ENCODE results near the gene MFNG. TPM values are rescaled to one million over a fixed set of nuclear protein-coding genes. Genes with fewer than 3 reads are reported as not detected.

MFNG gene
- polyA plus RNA-seq, 5 donors: 13.5 to 25.9 (median 20.4) TPM

DNA sequence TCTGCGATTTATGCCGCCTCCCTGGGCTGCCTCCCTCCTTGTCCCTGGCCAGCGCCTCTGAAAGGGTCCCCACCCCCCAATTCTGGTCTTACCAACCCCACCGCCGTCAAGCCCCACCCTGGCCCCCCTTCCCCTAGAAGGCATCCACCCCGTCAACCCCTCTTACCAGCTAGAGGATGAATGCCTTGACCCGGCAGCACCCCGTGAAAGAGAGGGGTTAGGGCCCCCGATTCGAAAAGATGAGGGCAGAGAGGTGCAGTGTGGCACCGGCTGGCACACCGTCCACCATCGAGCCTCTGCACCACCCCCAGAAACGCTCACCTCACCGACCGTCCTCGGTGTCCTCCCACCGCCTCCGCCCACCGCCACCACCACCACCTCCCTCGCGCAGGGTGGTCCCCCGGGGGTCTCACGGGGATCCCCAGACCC is 59.5 kb downstream of the MFNG start:
- no peak for DNase-seq

DNA sequence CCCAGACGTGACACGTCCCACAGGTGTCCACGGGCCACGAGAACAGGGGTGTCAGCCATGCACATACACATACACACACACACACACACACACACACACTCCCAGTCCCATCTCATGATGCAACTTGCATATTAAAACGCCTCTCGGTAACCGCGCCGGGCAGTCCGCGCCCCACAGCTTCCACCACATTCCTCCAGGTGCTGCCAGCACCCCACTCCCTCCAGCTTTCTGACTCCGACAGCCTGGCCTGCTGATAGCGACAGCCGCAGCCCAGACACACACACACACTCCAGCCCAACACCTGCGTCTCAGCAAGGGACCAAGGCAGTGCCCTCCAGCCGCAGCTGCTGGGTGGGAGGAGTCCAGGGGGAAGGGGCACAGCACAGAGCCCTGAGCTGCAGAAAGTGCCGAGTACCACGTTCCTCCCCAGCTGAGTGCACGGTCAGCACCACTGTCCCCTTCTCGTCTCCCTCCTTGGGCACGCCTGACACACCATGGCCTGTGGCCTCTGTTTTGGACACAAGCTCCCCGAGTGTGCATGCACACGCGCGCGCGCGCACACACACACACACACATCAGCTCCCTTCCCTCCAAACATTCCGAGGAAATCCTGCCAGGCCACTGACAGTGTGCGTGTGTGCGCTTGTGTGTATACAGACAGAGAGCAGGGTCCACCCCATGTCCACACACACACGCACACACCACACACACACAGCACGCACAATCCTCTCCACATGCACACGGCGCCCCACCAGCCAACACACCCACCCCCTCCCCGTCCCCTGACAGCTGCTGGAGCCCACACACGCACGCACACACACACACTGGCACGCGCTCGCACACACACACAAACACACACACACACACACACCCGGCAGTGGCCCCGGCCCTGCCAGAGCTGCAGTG is 60.1 kb downstream of the MFNG start:
- no peak for DNase-seq

DNA sequence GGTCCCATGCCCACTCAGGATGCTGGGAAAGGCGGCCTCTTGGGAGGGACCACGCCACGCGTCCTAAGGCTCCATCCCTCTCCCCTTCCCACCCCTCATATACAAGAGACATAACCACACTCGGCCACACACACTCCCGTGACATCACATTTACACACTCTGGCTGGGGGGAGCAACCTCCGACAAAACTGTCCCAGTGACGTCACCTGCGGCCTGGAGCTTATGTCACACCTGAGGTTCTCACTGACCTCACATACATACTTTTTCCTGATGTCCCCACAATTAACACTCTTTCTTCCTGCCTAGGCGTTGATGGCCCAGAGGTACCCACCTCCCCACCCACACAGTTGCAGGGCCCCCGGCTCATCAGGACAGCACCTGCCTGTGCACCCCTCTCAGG is 60.8 kb downstream of the MFNG start:
- DNase-seq: no peak

DNA sequence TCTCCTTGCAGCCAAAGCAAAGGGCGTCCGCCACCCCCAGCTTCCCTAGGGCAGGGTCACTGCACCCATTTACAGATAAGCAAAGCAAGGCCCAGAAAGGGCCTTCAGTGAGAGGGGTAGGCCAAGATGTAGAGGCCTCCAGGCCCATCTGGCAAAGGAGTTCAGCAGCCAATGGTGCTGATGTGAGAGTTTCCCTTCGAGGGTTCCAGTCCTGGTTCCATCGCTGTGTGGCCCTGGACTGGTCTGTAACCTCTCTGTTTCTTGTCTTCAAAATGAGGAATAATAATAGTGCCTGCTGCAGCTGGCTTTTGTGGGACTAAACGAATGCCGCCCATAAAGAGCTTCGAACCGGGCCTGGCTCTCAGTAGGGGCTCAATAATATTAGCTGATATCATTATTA is 62.9 kb downstream of the MFNG start:
- no peak for DNase-seq

DNA sequence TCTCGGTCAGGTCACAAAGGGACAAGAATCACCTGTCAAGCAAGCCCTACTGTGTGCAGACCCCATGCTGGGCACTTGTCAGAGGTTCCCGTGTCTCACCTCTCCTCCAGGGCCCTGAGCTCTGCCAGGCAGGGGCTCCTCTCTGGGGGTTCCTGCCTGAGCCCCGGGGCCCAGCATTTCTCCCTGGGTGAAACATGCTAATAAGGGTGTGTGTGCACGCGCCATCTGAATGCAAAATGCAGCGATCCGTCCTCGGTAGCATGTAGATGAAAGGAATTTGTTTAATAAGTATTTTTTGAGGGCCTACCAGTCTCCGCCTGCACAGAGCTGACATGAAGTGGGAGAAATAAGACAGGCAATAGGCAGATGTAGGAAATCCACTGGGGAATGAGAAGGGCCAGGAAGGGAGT is 64.7 kb downstream of the MFNG start:
- DNase-seq: no peak

DNA sequence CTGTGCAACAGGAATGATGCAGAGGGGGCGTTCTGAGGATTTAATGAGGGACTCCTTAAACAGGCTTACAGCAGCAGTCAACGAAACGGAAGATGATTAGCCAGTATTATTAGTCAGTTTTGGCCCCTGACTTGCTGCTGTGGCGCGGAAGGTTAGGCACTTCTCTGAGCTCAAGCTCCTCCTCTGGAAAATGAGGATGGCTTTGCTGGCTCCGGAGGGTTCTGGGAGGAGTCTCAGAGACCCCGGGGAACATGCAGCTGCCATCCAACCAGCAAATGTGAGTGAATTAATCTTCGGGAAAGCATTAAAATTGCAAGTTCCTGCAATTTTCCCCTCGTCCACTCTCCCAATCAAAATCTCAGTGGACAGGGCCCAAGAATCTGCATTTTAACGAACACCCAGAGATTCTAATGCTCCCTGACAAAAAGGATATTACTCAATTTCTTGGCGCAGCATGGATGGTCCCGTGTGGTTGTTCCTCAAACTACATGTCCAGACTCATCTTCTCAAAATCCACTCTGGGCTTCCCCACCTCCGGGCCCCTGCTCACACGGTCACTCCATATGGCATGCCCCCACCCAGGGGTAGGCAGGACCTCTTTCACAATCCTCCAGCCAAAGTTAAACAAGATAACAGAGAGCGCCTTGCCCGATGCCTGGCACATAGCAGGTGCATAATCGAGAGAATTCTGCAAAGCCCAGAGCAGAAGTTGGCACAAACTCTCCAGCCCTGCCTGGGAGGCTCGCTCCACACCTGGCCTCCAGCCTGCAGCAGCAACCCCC is 65.3 kb downstream of the MFNG start:
- DNase-seq: no peak

DNA sequence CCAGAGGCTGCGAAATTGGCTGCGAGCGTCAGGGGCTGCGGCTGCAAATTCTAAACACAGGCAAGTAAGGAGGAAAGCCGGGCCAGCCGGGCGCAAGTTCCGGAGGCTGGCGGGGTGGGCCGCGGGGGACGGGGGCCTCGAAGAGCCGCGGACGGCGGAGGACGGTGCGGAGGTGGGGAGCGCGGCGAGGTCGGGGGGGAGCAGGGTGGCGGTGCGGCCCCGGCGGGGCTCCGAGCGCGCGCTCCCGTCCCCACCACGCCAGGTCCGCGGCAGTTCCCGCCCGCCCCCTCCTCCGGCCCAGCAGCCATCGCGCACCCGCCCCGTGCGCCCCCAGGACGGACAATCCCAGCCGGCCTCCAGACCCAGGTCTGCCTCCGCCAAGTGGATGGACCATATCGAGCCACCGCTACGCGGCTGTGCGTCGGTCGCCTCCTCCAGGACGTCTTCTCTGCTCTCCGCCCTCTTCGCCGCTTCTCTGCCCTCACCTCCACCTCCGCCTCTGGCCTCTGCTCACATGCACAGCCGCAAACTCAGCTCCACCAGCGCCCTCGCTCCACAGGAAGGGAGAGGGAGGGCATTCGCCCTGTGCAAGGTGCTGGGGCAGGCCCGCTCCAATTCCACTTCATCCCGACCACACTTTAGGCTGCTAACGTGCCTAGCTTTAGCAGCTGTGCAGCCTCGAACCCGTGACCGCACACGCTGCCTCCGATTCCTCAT is 66.1 kb downstream of the MFNG start:
- DNase-seq: no peak

DNA sequence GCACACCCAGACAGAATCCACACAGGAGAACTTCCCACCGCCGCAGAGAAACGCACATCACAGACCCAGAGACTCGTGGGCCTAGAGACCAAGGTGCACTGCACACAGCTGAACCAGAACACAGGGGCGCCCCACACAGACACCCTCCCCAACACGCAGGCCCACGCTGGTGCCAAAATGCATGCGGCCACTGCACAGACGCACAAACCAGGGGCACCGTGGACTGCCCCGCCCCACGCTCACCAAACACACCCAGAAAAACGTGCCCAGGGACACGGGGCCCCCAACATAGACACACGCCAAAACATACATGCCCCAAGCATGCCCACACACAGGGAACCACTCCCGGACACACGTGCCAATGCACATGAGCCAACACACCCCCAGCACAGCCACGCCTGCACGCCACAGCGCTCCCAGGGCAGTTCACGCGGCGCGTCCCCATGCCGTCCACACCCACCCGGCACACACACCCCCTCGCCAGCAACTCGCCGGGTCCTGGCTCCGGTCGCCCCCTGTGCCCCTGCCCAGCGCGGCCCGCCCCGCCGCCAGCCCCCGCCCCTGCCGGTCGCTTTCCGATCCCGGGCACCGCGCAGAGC is 66.7 kb downstream of the MFNG start:
- DNase-seq: no peak

Other genes with a start within 250 kb of the MFNG start
- 10 to 100 TPM in 2 of 5 donors, 1 to 10 TPM in 3; 6.7 to 11.6 (median 8.1) TPM for gene RAC2, start 242.1 kb downstream of the MFNG start, polyA plus RNA-seq (ENCODE audit: insufficient read depth in 1 of 5, insufficient read length in 5 of 5, low replicate concordance in 1 of 5)
- 1 to 10 TPM; 4.5 to 6.0 (median 5.2) TPM for gene CYTH4, start 203.9 kb downstream of the MFNG start, polyA plus RNA-seq (ENCODE audit: insufficient read depth in 1 of 5, insufficient read length in 5 of 5, low replicate concordance in 1 of 5)
- gene ELFN2, start 58.9 kb downstream of the MFNG start, polyA plus RNA-seq (ENCODE audit: insufficient read depth in 1 of 5, insufficient read length in 5 of 5, low replicate concordance in 1 of 5): 1 to 10 TPM in 3 of 5 donors, under 1 TPM in 2; 0.51 to 2.0 (median 1.3) TPM
- gene CARD10, start 33.0 kb upstream of the MFNG start, polyA plus RNA-seq (ENCODE audit: insufficient read depth in 1 of 5, insufficient read length in 5 of 5, low replicate concordance in 1 of 5): 10 to 100 TPM; 11.0 to 19.4 (median 15.6) TPM
- 10 to 100 TPM; 26.0 to 65.2 (median 40.4) TPM for gene CDC42EP1, start 74.1 kb upstream of the MFNG start, polyA plus RNA-seq (ENCODE audit: insufficient read depth in 1 of 5, insufficient read length in 5 of 5, low replicate concordance in 1 of 5)
- 1 to 10 TPM in 4 of 5 donors, under 1 TPM in 1; 0.85 to 1.9 (median 1.2) TPM for gene LGALS2, start 93.7 kb upstream of the MFNG start, polyA plus RNA-seq (ENCODE audit: insufficient read depth in 1 of 5, insufficient read length in 5 of 5, low replicate concordance in 1 of 5)
- gene GGA1, start 122.5 kb upstream of the MFNG start, polyA plus RNA-seq (ENCODE audit: insufficient read depth in 1 of 5, insufficient read length in 5 of 5, low replicate concordance in 1 of 5): 10 to 100 TPM; 43.5 to 62.6 (median 55.2) TPM
- 10 to 100 TPM; 16.0 to 31.9 (median 23.0) TPM for gene SH3BP1, start 153.3 kb upstream of the MFNG start, polyA plus RNA-seq (ENCODE audit: insufficient read depth in 1 of 5, insufficient read length in 5 of 5, low replicate concordance in 1 of 5)
- gene PDXP, start 172.3 kb upstream of the MFNG start, polyA plus RNA-seq (ENCODE audit: insufficient read depth in 1 of 5, insufficient read length in 5 of 5, low replicate concordance in 1 of 5): 10 to 100 TPM; 10.1 to 15.5 (median 13.2) TPM
- 100 to 1,000 TPM; 571 to 929 (median 646) TPM for gene LGALS1, start 189.3 kb upstream of the MFNG start, polyA plus RNA-seq (ENCODE audit: insufficient read depth in 1 of 5, insufficient read length in 5 of 5, low replicate concordance in 1 of 5)
- 10 to 100 TPM; 17.1 to 28.2 (median 18.8) TPM for gene NOL12, start 200.0 kb upstream of the MFNG start, polyA plus RNA-seq (ENCODE audit: insufficient read depth in 1 of 5, insufficient read length in 5 of 5, low replicate concordance in 1 of 5)
- gene TRIOBP, start 210.7 kb upstream of the MFNG start, polyA plus RNA-seq (ENCODE audit: insufficient read depth in 1 of 5, insufficient read length in 5 of 5, low replicate concordance in 1 of 5): 10 to 100 TPM; 51.7 to 86.8 (median 63.2) TPM